Sigmoid colon (tissue), 4 donors: Measurements from ENCODE around the gene MAGI2.

Experiments
- POLR2A ChIP-seq, 2 donors: fragments of 450-650 bp; IDR thresholded peaks; one replicate each; pipeline ENCODE4 v1.6.1; 2016; ENCODE audit warnings: antibody characterized with exemption in 2 of 2, mild to moderate bottlenecking in 2 of 2, moderate library complexity in 2 of 2
- POLR2AphosphoS5 ChIP-seq, 4 donors: sonication (generic); formaldehyde crosslinking; IDR thresholded peaks; one replicate each; pipeline ENCODE4 v1.6.1; 2017; ENCODE audit warnings: antibody characterized with exemption in 4 of 4

- TF ChIP-seq POLR2AphosphoS5 (IDR thresholded peaks at IDR 0.05): no peak
- no peak for TF ChIP-seq POLR2A (IDR thresholded peaks at IDR 0.05)
Measured at GRCh38 chr7:79034730-79035129, 418.7 kb downstream of the MAGI2 start.
